GM12878 (cell line): ENCODE data around the gene ADNP2. TPM values are rescaled to one million over a fixed set of nuclear protein-coding genes. Genes with fewer than 3 reads are reported as not detected.

ENCODE experiments used
- ATAC-seq: fragments of 200-7000 bp; cut with Tn5 transposase; 3 replicates; pipeline ENCODE4 v1.9.1; 2020; ENCODE audit warnings: mild to moderate bottlenecking, moderate library complexity
- BruUV-seq: library from RNA; stranded (reverse); fragments of 400-500 nt; replicated peaks from 2 replicates; lab custom pipeline; 2021; lab: Mats Ljungman, UMichigan
- CTCF ChIA-PET: fragments of 300-600 bp; sonication (Branson Sonifier 250); formaldehyde crosslinking; extraction: SDS; loops from one replicate; lab custom pipeline; 2021; ENCODE audit warnings: inconsistent platforms; lab: Yijun Ruan, JAX
- POLR2A ChIA-PET: fragments of 350-600 bp; formaldehyde crosslinking; extraction: SDS; loops from one replicate; lab custom pipeline; 2021; ENCODE audit warnings: inconsistent platforms; lab: Charles Lee
- RAD21 ChIA-PET: fragments of 300-600 bp; sonication (Branson Sonifier 250); formaldehyde crosslinking; loops from one replicate; lab custom pipeline; 2023; ENCODE audit warnings: antibody characterized with exemption; ENCODE audit not compliant: unreplicated experiment; lab: Charles Lee
- SMC1A ChIA-PET: fragments of 300-600 bp; sonication (Branson Sonifier 250); formaldehyde crosslinking; loops from one replicate; lab custom pipeline; 2023; ENCODE audit not compliant: unreplicated experiment, uncharacterized antibody; lab: Charles Lee
- DNase-seq: peaks from one replicate; pipeline ENCODE4 v3.0.0-alpha.2; 2011; ENCODE audit warnings: low read depth, low spot score
- FAIRE-seq: peaks from 3 replicates; lab custom pipeline; 2011; peaks lifted over from hg19 to GRCh38; lab: Jason Lieb, UNC
- H2AFZ ChIP-seq: 2 replicates; pipeline ENCODE4 v1.6.0; 2011; ENCODE audit warnings: low read depth, low read length, control low read depth; ENCODE audit not compliant: control insufficient read depth
- H3K27ac ChIP-seq: 2 replicates; pipeline ENCODE4 v1.5.1; 2011; ENCODE audit warnings: control low read depth; ENCODE audit not compliant: control insufficient read depth, insufficient read depth
- H3K27me3 ChIP-seq, 2 experiments: replicated peaks in 1 of 2; 2 replicates each; pipeline versions ENCODE4 v1.6.0 to v1.6.1; 2011; ENCODE audit warnings: low read length in 1 of 2; ENCODE audit not compliant: control insufficient read depth in 2 of 2, insufficient read depth in 2 of 2
- H3K36me3 ChIP-seq, 2 experiments: 2 replicates each; pipeline ENCODE4 v1.5.1; 2011; ENCODE audit warnings: low read length in 1 of 2; ENCODE audit not compliant: control insufficient read depth in 2 of 2, insufficient read depth in 2 of 2
- H3K4me1 ChIP-seq: 2 replicates; pipeline ENCODE4 v1.6.1; 2011; ENCODE audit warnings: mild to moderate bottlenecking, low read length, moderate library complexity, mixed read lengths; ENCODE audit not compliant: control insufficient read depth, insufficient read depth
- H3K4me2 ChIP-seq: 2 replicates; pipeline ENCODE4 v1.6.0; 2011; ENCODE audit warnings: control low read depth; ENCODE audit not compliant: control insufficient read depth, insufficient read depth
- H3K4me3 ChIP-seq: fragments of 200-600 bp; sonication (generic); 2 replicates; pipeline ENCODE4 v1.5.1; 2016
- H3K79me2 ChIP-seq: 2 replicates; pipeline ENCODE4 v1.6.0; 2011; ENCODE audit warnings: low read length; ENCODE audit not compliant: control insufficient read depth, insufficient read depth
- H3K9ac ChIP-seq: 2 replicates; pipeline ENCODE4 v1.8.0; 2011; ENCODE audit warnings: low read length, control low read depth, mixed read lengths; ENCODE audit not compliant: control insufficient read depth, insufficient read depth
- H3K9me3 ChIP-seq: replicated peaks from 3 replicates; pipeline ENCODE4 v1.5.1; 2011; ENCODE audit warnings: mild to moderate bottlenecking, low read length; ENCODE audit not compliant: control insufficient read depth, insufficient read depth
- H4K20me1 ChIP-seq: 2 replicates; pipeline ENCODE4 v1.6.0; 2011; ENCODE audit not compliant: control insufficient read depth, insufficient read depth
- IKZF2 ChIP-seq, 2 experiments: fragments of 450-650 bp; IDR thresholded peaks; 2 replicates each; pipeline ENCODE4 v1.6.1; 2017; ENCODE audit warnings: mild to moderate bottlenecking in 2 of 2, moderate library complexity in 2 of 2
- MYC ChIP-seq: IDR thresholded peaks from 2 replicates; pipeline ENCODE4 v1.6.1; 2011; ENCODE audit warnings: mild to moderate bottlenecking, low read length, moderate library complexity, inconsistent platforms; ENCODE audit not compliant: insufficient read depth, insufficient replicate concordance, insufficient read length, severe bottlenecking
- PRDM15 ChIP-seq: fragments of 450-650 bp; formaldehyde crosslinking; IDR thresholded peaks from 2 replicates; pipeline ENCODE4 v1.4.0; 2020; ENCODE audit warnings: mild to moderate bottlenecking, moderate library complexity
- RUNX3 ChIP-seq: IDR thresholded peaks from 2 replicates; pipeline ENCODE4 v1.6.1; 2012; ENCODE audit warnings: low read length, inconsistent platforms
- SP1 ChIP-seq: IDR thresholded peaks from one replicate; pipeline ENCODE4 v1.6.1; 2011; ENCODE audit warnings: low read depth, low read length
- SPI1 ChIP-seq: IDR thresholded peaks from 2 replicates; pipeline ENCODE4 v1.6.1; 2011; ENCODE audit warnings: low read depth, mild to moderate bottlenecking, low read length, moderate library complexity, borderline replicate concordance; ENCODE audit not compliant: insufficient read depth
- WGBS: methylation state at CpG from one replicate; pipeline ENCODE4 v1.1.6; 2016; ENCODE audit warnings: low lambda C conversion rate; ENCODE audit not compliant: insufficient replicate concordance, insufficient coverage; ENCODE audit errors: missing lambda C conversion rate; 5-methylcytosine and 5-hydroxymethylcytosine counted together
- in situ Hi-C: fragments of 300-500 bp; cut with MboI; formaldehyde crosslinking; loops from 9 replicates; pipeline ENCODE4 v1.14.3; 2018; ENCODE audit warnings: mixed read lengths
- intact Hi-C: fragments of 100-400 bp; cut with micrococcal nuclease; formaldehyde crosslinking; loops from one replicate; pipeline ENCODE4 v1.14.2; 2022; ENCODE audit not compliant: unreplicated experiment
- polyA plus RNA-seq, 11 experiments: library from polyadenylated mRNA; depleted of rRNA in 4 of 11; unstranded in 6 of 11; stranded (reverse) in 5 of 11; fragments of >200 nt; fragmentation: Nextera tagmentation in 4 of 11; fragmentation: Illumina TruSeq in 1 of 11; extraction: Ambion mirVana in 4 of 11; extraction: Trizol in 1 of 11; gene quantifications; 1 replicate in 1 of 11; 2 replicates in 10 of 11; pipeline versions ENCODE4 v1.2.1 to v1.2.3, GENCODE V29; 2011 to 2016; ENCODE audit warnings: inconsistent platforms in 2 of 11, missing spikeins in 2 of 11, low read depth in 1 of 11
- total RNA-seq, 4 experiments: library from RNA; depleted of rRNA in 3 of 4; stranded (reverse); fragments of >200 nt in 3 of 4; fragmentation: Illumina TruSeq in 1 of 4; extraction: Trizol in 1 of 4; gene quantifications; 2 replicates each; pipeline versions ENCODE4 v1.2.1 to v1.2.3, GENCODE V29; 2013 to 2021

The ADNP2 gene
- total and polyA plus RNA-seq, 10 of the 15 experiments (the other 5 are each of a cell fraction or from before 2014, with no cell fraction given): 3.7 to 25.1 (median 13.0) TPM

- TF ChIP-seq PRDM15 (CRISPR knock-in tag) (no peak), SP1 (peak; percentile 56)
Observed at GRCh38 chr18:80147418-80148325, 38.6 kb downstream of the ADNP2 start (continued).

- peak overlapping the region; percentile 32 for H3K4me2 ChIP-seq
- intact Hi-C loops (loop anchor here (5.0 to 10.0 kb wide), 2 partner anchors 116 to 464 kb away; partner anchors contain the start of gene RBFA), in situ Hi-C loops (no loop called here)
- POLR2A ChIA-PET: interaction anchor here (1.0 kb wide), 1 partner anchor 185 kb away, joined by 3 read pairs; no protein-coding TSS in a partner anchor
- CTCF ChIA-PET: interaction anchor here (1.8 kb wide), 1 partner anchor 10 kb away, joined by 6 read pairs; no protein-coding TSS in a partner anchor
- BruUV-seq: no TSS peak
- DNase-seq (no peak), ATAC-seq (no peak), FAIRE-seq (no peak)
- RAD21 ChIA-PET: interaction anchor here (0.9 to 1.5 kb wide), 2 partner anchors 114 to 185 kb away, joined by 3 to 4 read pairs; no protein-coding TSS in a partner anchor
- no peaks in the 10 kb centered on the region for H3K9me3 ChIP-seq
- H3K79me2 ChIP-seq: no peaks in the 10 kb centered on the region; the same call in 1 of the 2 replicates
- no peak overlapping the region for H3K27ac ChIP-seq
- peaks cover 5% of the 10 kb centered on the region for H3K4me1 ChIP-seq
- H2AFZ ChIP-seq: peak overlapping the region; percentile 62; the same call in 1 of the 2 replicates
- no peaks in the 10 kb centered on the region for H3K27me3 ChIP-seq
- H3K9ac ChIP-seq: peak overlapping the region; percentile 0; the same call in 1 of the 2 replicates
- SMC1A ChIA-PET: interaction anchor here (1.0 kb wide), 1 partner anchor 20 kb away, joined by 3 read pairs; no protein-coding TSS in a partner anchor
- H4K20me1 ChIP-seq: no peaks in the 10 kb centered on the region
- WGBS: 59% methylated on average over 34 of the region's 34 CpGs
- TF ChIP-seq SPI1 (peak; percentile 65), RUNX3 (0 out of 2 replicates have a peak, but pooled peaks have one; percentile 1), MYC (no peak), IKZF2 (IDR thresholded peaks at IDR 0.05) (peak in 1 of 2 experiments; percentile 8; a peak in 1 of 4 replicates)
- H3K4me3 ChIP-seq: peak overlapping the region; percentile 72
- no peaks in the 10 kb centered on the region for H3K36me3 ChIP-seq
Observed at GRCh38 chr18:80148326-80149199, 39.5 kb downstream of the ADNP2 start.
